HG02623 (cell line): ENCODE measurements around the gene DOCK10.
A peak's percentile ranks its signal among the peaks of the same experiment; 100 is the strongest.
"Not testable (repeated sequence)": the region's sequence is repeated elsewhere in the genome, so short reads cannot be mapped to it uniquely, and the experiment has no call there.

Source experiments
- ATAC-seq: cut with Tn5 transposase; IDR thresholded peaks from one replicate; pipeline ENCODE4 v1.9.1; 2021; ENCODE audit warnings: moderate library complexity; ENCODE audit not compliant: unreplicated experiment

The DOCK10 gene

GRCh38 chr2:224951723-224952481, 90.4 kb downstream of the DOCK10 start:
- ATAC-seq, result peak; percentile 27

DNA sequence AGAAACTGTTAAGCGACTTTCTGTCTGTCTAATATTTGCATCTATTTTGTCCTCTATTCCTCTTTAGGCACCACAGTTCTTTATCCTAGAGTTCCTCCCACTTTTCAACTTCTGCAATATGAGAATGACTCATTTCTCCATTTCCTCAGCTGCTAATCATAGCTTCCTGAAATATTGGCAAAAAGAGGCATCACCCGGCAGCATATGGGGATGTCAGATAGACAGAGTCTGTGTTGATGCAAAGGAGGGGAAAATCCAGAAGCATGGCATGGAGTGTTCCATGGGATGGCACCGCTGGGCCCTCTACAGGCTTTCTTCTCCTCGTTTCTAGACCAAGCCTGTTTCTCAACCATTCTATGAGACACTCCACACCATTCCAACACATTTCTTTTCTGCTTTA, 93.4 kb downstream of the DOCK10 start:
- ATAC-seq, result no peak

DNA sequence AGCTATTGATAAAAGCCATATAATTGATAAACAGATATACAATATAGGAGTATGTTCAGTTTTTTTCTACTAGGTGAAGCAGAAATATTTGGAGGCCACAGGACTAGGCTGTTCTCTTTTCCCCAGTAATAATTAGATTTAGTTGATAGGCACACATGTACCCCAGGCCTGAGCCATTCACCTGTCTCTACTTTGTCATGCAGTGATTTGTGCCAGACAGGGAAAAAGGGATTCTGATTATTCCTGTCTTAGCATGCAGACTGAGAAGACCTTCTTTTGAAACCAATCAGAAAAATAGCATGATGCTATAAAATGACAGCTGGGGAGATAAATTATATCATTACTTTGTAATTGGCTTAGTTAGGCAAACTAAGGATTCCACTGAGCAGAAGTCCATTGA, 94.3 kb downstream of the DOCK10 start:
- ATAC-seq, result no peak

DNA sequence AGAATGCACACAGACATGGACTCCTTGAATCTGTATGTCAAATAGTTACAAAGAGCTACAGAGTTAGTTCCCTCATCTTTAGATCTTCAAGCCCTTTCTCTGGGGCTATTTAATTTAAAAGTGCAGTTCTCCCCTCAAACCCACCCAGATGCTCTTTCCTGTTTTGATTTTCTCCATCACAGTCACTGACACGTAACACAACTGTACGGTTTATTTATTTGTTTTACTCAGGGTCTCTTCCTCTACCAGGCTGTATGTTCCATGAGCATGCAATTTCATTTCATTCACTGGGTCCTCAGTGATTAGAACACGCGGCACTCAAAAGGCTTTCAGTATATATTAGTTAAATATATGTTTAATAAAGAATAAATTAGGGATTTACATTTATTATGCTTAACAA, 94.7 kb downstream of the DOCK10 start:
- no peak for ATAC-seq

- ATAC-seq, result peak; percentile 62
Observed at GRCh38 chr2:224946895-224947294, 95.4 kb downstream of the DOCK10 start.

DNA sequence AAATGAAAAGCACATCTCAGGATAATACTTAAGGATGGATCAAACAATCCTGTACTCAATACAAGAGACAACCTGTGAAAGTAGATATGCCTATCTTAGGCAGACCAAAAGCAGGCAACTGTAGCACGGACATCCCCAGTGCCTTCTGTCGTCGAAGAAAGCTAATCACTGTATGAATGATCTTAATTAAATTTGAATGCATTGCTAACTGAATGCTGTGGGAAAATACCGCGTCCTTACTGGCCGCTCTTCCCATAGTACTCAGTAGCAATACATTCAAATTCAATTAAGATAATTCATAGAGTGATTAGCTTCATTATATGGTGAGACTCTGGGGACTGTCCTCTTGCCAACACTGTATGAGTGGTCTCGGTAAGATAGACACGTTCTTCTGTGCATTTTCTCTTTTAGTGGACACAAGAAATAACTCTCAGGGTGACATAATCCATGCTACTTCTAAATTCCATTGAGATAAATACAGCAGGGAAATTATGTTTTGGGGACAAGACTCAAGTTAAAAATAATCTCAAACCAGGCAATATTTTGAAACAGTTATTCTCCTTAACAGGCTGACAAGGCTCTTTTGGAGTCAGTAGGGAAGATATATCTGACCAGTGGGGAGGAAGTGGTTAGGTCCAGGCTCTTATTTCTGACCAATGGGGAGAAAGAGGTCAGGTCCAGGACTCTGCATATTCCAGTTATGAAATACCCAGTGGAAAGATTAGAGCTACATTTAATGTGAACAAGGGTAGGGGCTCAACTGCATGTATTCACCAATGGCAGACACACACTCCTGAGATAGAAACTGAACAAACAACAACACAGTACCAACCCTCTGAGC, 97.3 kb downstream of the DOCK10 start:
- ATAC-seq, result peak; percentile 24

DNA sequence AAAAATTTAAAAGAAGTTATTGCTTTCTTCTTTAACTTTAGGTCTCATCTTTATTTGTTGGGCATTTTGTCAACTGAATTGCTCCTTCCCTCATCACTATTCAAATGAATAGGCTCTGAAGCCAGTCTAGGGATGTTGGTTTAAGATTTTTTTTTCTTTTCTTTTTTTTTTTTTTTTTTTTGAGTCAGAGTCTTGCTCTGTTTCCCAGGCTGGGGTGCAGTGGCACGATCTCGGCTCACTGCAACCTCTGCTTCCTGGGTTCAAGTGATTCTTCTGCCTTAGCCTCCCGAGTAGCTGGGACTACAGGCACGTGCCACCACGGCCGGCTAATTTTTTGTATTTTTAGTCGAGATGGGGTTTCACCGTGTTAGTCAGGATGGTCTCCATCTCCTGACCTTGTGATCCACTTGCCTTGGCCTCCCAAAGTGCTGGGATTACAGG, 98.6 kb downstream of the DOCK10 start:
- not testable (repeated sequence) for ATAC-seq

- no peak for ATAC-seq
Observed at GRCh38 chr2:224941960-224942359, 100.3 kb downstream of the DOCK10 start.

GRCh38 chr2:224940618-224941017, 101.7 kb downstream of the DOCK10 start:
- ATAC-seq, result no peak

- ATAC-seq, result peak; percentile 41
Observed at GRCh38 chr2:224938651-224939182, 103.6 kb downstream of the DOCK10 start.

- ATAC-seq, result peak; percentile 83
Observed at GRCh38 chr2:224937887-224938286, 104.4 kb downstream of the DOCK10 start.

- no peak for ATAC-seq
Observed at GRCh38 chr2:224934526-224935188, 107.6 kb downstream of the DOCK10 start.

GRCh38 chr2:224933431-224933830, 108.8 kb downstream of the DOCK10 start:
- no peak for ATAC-seq

DNA sequence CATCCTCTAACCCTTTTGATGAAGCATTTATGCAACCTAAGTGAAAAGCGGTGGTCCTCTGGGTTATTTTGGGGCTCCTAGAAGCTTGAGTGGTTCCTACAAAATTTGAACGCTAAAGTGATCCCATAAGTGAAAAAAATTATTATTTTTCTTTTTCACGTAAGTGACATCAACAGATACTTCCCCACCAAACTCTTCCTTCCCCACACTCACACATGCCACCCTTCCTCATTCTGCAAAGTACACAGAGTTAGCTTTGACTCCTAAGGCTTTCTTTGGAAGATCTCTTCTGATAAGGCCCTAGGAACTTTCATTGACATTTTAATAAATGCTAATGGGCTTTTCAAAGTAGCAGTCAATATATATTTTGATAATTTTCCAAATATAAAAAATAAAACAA, 109.7 kb downstream of the DOCK10 start:
- no peak for ATAC-seq

GRCh38 chr2:224931956-224932355, 110.3 kb downstream of the DOCK10 start:
- no peak for ATAC-seq

GRCh38 chr2:224930990-224931389, 111.3 kb downstream of the DOCK10 start:
- no peak for ATAC-seq

- ATAC-seq, result no peak
Observed at GRCh38 chr2:224930124-224930523, 112.1 kb downstream of the DOCK10 start.

GRCh38 chr2:224929512-224929911, 112.8 kb downstream of the DOCK10 start:
- no peak for ATAC-seq

DNA sequence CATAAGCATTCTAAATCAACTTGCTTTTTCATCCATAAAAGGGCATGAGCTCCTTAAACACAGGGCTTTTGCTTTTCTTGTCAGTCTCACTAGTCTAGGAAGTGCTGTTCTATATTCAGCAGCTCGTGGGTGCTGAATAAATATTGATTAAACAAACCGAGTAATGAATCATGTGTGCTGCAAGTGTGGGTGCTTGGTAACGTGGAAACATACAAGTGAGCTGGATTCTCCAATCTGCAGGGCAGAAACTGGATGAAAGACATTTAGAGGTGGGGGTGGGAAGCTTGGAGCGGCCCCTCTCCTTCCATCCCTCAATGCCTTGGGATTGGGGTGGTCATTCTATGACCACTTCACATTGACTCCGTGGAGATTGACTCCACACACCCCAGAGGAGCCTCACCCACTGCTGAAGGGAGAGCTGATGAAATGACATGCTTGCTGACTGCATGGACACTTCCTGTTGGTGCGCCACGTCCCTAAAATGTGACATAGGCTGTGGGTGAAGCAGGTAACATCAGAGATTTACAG, 114.6 kb downstream of the DOCK10 start:
- ATAC-seq, result no peak

DNA sequence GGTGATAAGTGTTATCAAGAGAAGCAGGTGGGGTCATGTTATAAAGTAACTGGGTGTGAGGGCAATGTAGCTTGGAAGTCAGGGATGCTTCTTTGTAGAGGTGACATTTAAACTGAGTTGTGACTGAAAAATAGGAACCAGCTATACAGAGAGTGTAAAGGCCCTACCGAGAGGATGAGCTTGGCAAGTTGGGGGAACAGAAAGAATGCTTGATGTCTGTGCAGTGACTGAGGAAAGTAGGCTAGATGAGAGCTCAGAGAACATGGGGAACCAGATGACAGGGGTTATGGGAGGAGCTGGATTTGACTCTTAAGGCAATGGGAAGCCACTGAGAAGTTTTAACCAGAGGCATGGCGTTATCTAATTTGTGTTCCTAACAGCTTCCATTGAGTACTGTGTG, 115.3 kb downstream of the DOCK10 start:
- ATAC-seq, result no peak

- ATAC-seq, result peak; percentile 26
Observed at GRCh38 chr2:224925810-224926100, 116.5 kb downstream of the DOCK10 start.
